Activated naive CD4-positive, alpha-beta T cell treated with anti-CD3 and anti-CD28 coated beads, Interleukin-2, amount 50 U/mL, for 16 hours (primary cell): ENCODE measurements around the gene KRTAP12-4.
"Not testable (repeated sequence)": the region's sequence is repeated elsewhere in the genome, so short reads cannot be mapped to it uniquely, and the experiment has no call there.

Source experiments
- DNase-seq: peaks from one replicate; pipeline ENCODE4 v3.0.0-alpha.2; 2020

The KRTAP12-4 gene

DNA sequence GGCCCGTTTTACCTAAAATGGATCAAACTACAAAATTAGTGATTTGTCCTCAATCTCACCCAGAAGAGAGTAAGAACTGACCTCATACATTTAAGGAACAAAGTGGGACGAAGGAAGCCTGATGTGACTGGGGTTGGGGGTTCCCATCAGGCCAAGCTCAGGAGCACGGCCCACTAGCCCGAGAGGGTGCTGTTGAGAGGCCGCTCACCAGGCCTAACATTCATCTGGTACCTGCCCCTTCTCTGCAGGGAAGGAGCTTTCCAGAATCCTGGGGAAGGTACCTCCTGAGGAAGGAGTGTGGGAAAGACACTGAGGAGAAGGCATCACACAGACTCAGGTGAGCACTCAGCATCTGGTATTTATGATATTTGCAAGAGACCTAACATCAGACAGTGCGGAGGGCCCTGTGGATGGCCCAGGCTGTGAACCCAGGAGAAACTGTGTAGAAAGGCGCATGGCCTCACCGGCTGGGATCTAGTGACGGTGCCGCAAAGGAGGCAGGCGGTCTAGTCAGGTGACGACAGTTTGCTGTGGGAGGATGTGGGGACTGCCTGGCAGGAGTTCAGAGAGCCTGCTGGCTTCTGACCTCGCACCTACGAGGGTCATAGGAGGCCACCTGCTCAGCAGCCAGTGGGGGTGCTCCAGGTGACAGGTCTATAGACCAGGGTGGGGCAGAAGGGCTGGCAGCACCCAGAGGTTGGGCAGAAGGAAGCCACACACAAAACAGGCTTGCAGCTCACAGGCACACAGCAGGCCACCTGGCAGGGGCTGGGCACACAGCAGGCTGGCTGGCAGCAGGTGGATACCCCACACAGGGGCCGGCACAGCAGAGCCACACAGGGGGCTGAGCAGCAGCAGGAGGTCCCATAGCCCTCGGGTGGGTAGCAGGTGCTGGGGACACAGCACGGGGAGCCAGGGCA lies 543 bp downstream of the KRTAP12-4 start:
- peak; percentile 31 for DNase-seq

- DNase-seq: no peak
Observed at GRCh38 chr21:44653123-44653522, 1.3 kb downstream of the KRTAP12-4 start.

DNA sequence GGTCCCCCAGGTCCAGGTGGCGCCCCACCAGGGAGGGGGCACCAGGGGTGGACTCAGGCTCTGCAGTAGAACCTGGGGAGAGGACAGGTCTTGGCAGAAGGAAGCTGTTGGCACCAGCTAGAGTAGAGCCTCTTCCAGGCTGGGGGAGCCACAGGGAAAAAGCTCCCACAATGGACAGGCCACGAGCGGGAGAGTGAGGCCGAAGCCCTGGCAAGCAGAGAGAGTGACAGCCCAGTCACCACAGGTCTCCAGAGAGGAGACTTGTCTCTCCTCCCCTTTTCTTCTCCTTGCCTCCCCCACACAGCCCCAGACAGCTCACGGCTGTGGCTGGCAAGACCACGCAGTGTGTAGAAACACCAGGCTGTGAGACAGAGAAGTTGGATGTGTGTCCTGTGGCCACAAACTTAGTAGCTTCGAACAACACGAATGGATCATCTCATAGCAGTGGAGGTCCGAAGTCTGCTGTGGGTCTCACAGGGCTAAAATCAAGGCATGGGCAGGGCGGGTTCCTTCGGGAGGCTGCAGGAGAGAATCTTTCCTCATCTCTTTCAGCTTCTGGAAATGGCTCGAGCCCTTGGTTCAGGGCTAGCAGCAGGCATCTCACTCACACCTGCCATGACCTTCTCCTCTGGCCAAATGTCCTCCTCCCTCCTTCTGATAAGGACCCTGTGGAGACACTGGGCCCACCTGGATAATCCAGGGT lies 3.3 kb downstream of the KRTAP12-4 start:
- no peak for DNase-seq

GRCh38 chr21:44650265-44650972 lies 4.0 kb downstream of the KRTAP12-4 start:
- no peak for DNase-seq

DNA sequence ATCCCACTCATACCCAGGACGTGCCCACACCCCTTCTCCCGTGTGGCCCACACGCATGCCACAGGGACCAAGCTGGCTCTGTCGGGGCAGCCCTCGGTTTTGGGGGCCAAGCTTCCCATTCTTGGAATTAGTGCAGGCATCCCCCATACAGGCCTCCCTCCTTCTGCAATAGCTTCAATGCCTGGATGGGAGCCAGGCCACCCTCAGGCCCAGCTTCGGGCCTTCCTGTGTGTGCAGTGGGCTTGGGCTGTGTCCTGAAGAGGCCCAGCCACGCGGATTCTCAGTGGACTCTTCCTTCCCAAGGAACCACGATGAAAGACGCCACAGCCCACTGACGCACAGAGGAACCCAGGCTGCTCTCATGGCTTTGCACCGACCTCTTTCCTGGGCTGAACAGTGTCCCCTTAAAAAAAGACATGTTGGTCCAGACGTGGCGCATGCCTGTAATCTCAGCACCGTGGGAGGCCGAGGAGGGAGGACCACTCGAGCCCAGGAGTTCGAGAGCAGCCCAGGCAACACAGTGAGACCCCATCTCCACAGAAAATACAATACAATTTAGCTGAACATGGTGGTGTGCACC lies 4.8 kb downstream of the KRTAP12-4 start:
- no peak for DNase-seq

DNA sequence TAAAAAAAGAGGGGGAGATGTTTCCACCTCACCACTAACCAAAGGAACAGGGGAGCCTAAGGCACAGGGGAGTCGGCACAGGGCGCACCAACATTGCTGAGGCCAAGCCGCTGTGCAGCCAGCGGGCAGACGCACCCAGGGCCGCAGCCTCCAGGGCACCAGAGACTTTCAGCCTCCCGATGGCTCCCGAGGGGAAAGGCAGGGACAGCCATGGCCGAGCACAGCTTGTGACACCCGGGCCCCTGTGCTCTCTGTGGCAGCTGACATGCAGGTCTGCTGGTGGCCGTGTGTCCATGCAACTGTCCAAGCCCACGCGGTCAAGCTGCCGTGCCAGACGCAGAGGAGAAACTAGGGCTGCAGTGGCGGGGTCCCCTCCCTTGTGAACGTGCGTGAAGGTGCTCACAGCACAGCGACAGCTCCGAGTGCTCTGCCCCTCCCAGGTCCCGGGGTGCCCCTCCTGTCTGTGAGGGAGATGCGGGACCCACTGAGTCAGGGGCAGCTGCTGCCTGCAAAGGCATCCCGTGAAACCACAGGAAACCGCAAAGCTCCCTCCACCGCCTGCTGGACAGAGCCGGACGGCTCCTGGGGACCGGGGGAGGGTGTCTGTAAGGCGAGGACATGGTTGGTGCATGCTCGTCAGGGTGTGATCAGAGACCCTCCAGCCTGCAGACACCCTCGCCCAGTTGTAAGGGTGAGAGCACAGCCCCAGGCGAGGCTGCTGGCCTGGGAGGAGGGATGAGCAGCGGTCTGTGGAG lies 5.7 kb downstream of the KRTAP12-4 start:
- no peak for DNase-seq

- DNase-seq: no peak
Observed at GRCh38 chr21:44647222-44647552, 7.3 kb downstream of the KRTAP12-4 start.

- not testable (repeated sequence) for DNase-seq
Observed at GRCh38 chr21:44646366-44647221, 7.9 kb downstream of the KRTAP12-4 start, which contains the start of gene KRTAP10-11. Gene KRTAP10-11 (plus strand): TSS chr21:44646414. CDS start chr21:44646459, 45 bp downstream.

GRCh38 chr21:44644878-44645277 lies 9.6 kb downstream of the KRTAP12-4 start:
- no peak for DNase-seq

DNA sequence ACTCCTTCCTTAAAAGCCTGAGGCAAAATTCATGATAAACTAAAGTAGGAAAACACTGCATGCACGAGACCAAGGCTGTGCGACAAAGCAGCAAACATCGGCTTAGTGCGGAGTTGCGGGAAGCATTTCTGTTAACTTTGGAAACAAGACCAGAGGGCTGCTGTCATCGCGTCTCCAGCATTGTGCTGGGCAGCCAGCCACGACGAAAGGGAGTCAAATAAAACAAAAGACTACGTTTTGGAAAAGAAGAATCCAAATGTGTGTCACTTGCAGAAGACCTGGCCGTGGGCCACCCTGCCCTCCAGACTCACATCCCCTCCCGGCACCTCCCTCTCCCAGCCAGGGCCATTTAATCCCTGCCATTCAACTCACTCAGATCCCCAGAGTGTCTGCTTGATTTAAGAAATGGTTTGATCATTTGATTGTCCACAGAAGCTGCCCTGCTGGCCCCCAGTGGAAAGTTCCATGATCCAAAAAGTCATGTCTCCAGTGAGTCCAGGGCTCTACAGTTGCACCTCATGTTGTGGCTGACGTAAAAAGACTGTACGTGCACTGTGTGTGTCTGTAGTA lies 10.6 kb downstream of the KRTAP12-4 start:
- no peak for DNase-seq

DNA sequence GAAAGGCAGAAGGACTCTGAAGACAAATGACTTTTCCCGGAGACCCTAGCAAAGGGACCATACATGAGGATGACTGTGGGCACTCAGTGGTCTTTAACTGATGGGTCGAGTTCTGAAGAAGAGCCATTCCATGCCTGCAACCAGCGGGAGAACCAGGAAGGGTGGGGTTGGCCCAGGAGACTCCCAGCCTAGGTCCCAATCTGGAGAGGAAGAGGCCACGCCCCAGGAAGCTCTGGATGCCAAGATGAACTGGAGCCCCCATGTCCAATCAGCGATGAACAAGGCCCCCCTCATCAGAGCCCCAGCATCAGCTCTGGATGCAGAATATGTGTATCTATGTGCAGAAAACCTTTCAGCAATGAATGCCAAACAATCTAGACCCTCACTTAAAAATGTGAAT lies 13.7 kb downstream of the KRTAP12-4 start:
- DNase-seq: no peak

GRCh38 chr21:44639331-44639655 lies 15.2 kb downstream of the KRTAP12-4 start:
- no peak for DNase-seq

GRCh38 chr21:44638506-44639330 lies 15.7 kb downstream of the KRTAP12-4 start:
- DNase-seq: not testable (repeated sequence)

GRCh38 chr21:44637851-44638348 lies 16.6 kb downstream of the KRTAP12-4 start:
- DNase-seq: not testable (repeated sequence)

DNA sequence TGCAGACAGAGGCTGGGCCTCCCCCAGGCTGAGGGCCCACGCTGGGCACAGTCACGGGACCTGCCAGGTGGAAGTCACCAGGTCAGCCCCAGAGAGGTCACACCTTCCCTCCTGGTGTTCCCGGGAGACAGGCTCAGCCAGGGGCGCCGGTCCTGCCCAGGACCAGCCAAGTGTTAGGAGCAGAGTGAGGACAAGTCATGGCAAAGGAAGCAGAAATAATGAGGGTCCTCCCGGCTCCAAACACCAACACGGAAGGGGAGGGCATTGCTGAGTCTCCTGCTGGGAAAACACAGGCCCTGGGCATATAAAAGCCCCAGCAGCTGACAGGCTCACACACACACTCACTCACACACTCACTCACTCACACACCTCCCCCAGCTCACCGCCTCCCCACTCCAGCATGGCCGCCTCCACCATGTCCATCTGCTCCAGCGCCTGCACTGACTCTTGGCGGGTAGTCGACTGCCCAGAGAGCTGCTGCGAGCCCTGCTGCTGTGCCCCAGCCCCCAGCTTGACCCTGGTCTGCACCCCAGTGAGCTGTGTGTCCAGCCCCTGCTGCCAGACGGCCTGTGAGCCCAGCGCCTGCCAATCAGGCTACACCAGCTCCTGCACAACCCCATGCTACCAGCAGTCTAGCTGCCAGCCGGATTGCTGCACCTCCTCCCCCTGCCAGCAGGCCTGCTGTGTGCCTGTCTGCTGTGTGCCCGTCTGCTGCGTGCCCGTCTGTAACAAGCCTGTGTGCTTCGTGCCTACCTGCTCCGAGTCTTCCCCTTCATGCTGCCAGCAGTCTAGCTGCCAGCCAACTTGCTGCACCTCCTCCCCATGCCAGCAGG lies 17.2 kb downstream of the KRTAP12-4 start, which contains the start of gene KRTAP10-10:
TSS of gene KRTAP10-10 (plus strand) at position 339 of the 833 bp plus-strand sequence. CDS start at position 401, 62 bp downstream.
- DNase-seq: no peak

GRCh38 chr21:44636209-44637017 lies 18.0 kb downstream of the KRTAP12-4 start:
- no peak for DNase-seq

DNA sequence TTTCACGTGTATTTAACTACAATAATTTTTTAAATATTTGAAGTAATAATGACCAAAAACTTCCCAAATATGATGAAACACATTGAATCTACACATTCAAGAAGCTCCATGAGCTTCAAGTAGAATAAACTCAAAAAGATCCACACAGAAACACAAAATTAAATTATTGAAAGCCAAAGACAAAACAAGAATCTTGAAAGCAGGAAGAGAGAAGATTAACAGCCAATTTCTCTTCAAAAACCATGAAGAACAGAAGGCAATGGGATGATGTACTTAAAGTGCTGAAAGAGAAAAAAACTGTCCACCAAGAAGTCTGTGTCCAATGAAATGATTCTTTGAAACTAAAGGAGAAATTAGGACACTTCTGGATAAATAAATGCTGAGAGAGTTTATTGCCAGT lies 22.4 kb downstream of the KRTAP12-4 start:
- no peak for DNase-seq

- DNase-seq: no peak
Observed at GRCh38 chr21:44630440-44630839, 24.0 kb downstream of the KRTAP12-4 start.
